HepG2 (cell line): ENCODE data around the gene USB1. TPM values are rescaled to one million over a fixed set of nuclear protein-coding genes. Genes with fewer than 3 reads are reported as not detected.
A peak's percentile ranks its signal among the peaks of the same experiment; 100 is the strongest.

Experiments
- CEBPG ChIP-seq: IDR thresholded peaks from 2 replicates; pipeline ENCODE4 v1.6.1; 2016
- KAT8 ChIP-seq: IDR thresholded peaks from 2 replicates; pipeline ENCODE4 v1.6.1; 2016; ENCODE audit warnings: missing genetic modification reagents, missing compliant biosample characterization
- MATR3 ChIP-seq: sonication (generic); formaldehyde crosslinking; IDR thresholded peaks from 2 replicates; pipeline ENCODE4 v1.4.0; 2020; ENCODE audit warnings: missing genetic modification reagents
- MIER2 ChIP-seq: IDR thresholded peaks from 2 replicates; pipeline ENCODE4 v1.6.1; 2016; ENCODE audit warnings: missing biosample characterization, missing genetic modification reagents
- PHF20 ChIP-seq: sonication (generic); formaldehyde crosslinking; IDR thresholded peaks from 2 replicates; pipeline ENCODE4 v1.5.0; 2020; ENCODE audit warnings: mild to moderate bottlenecking, missing genetic modification reagents
- SIN3B ChIP-seq: fragments of 150-350 bp; IDR thresholded peaks from 2 replicates; pipeline ENCODE4 v1.6.1; 2014; ENCODE audit warnings: low read length
- TOE1 ChIP-seq: sonication (generic); formaldehyde crosslinking; IDR thresholded peaks from 2 replicates; pipeline ENCODE4 v1.4.0; 2020; ENCODE audit warnings: mild to moderate bottlenecking, missing genetic modification reagents
- TOPORS ChIP-seq: sonication (generic); formaldehyde crosslinking; IDR thresholded peaks from 2 replicates; pipeline ENCODE4 v1.8.0; 2023; ENCODE audit warnings: mild to moderate bottlenecking, missing genetic modification reagents
- ZBTB20 ChIP-seq: sonication (generic); formaldehyde crosslinking; IDR thresholded peaks from 2 replicates; pipeline ENCODE4 v1.8.1; 2023; ENCODE audit warnings: missing genetic modification reagents, low read depth, mild to moderate bottlenecking, borderline replicate concordance
- ZBTB42 ChIP-seq: sonication (generic); formaldehyde crosslinking; IDR thresholded peaks from 2 replicates; pipeline ENCODE4 v1.5.0; 2020; ENCODE audit warnings: mild to moderate bottlenecking, missing genetic modification reagents
- ZFX ChIP-seq: sonication (generic); formaldehyde crosslinking; IDR thresholded peaks from 2 replicates; pipeline ENCODE4 v1.4.0; 2020; ENCODE audit warnings: mild to moderate bottlenecking, low read depth, missing genetic modification reagents, moderate library complexity
- ZNF205 ChIP-seq: IDR thresholded peaks from 2 replicates; pipeline ENCODE4 v1.6.1; 2018; ENCODE audit warnings: missing biosample characterization, missing genetic modification reagents
- ZNF337 ChIP-seq: sonication (generic); formaldehyde crosslinking; IDR thresholded peaks from 2 replicates; pipeline ENCODE4 v1.5.1; 2020; ENCODE audit warnings: missing genetic modification reagents, low read depth, mild to moderate bottlenecking, borderline replicate concordance
- ZNF33B ChIP-seq: sonication (generic); formaldehyde crosslinking; IDR thresholded peaks from 2 replicates; pipeline ENCODE4 v1.5.1; 2020; ENCODE audit warnings: mild to moderate bottlenecking, missing genetic modification reagents
- ZNF350 ChIP-seq: sonication (generic); formaldehyde crosslinking; IDR thresholded peaks from 2 replicates; pipeline ENCODE4 v1.4.0; 2020; ENCODE audit warnings: mild to moderate bottlenecking, low read depth, missing genetic modification reagents, borderline replicate concordance
- ZNF713 ChIP-seq: sonication (generic); formaldehyde crosslinking; IDR thresholded peaks from 2 replicates; pipeline ENCODE4 v1.4.0; 2020; ENCODE audit warnings: mild to moderate bottlenecking, missing genetic modification reagents
- ZZZ3 ChIP-seq: sonication (generic); formaldehyde crosslinking; IDR thresholded peaks from 2 replicates; pipeline ENCODE4 v1.4.0; 2020; ENCODE audit warnings: missing genetic modification reagents, mild to moderate bottlenecking, borderline replicate concordance
- polyA plus RNA-seq, 8 experiments: library from polyadenylated mRNA; depleted of rRNA in 3 of 8; stranded (reverse) in 7 of 8; unstranded in 1 of 8; fragments of >200 nt; fragmentation: Illumina TruSeq in 4 of 8; extraction: Trizol in 4 of 8; gene quantifications; 2 replicates each; pipeline versions ENCODE4 v1.2.1 to v1.2.3, GENCODE V29; 2011 to 2016; ENCODE audit warnings: low read depth in 4 of 8, missing spikeins in 1 of 8, mixed read lengths in 1 of 8; ENCODE audit not compliant: insufficient read depth in 1 of 8
- total RNA-seq, 5 experiments: library from RNA; depleted of rRNA; stranded (reverse); fragments of >200 nt; fragmentation: Illumina TruSeq; extraction: Trizol; gene quantifications; 2 replicates each; pipeline ENCODE4 v1.2.3, GENCODE V29; 2016; ENCODE audit warnings: low read depth in 1 of 5
- TF ChIP-seq, protein P1 (sequence below): sonication (generic); formaldehyde crosslinking; IDR thresholded peaks from 2 replicates; pipeline ENCODE4 v1.4.0; 2020; ENCODE audit warnings: low read depth, mild to moderate bottlenecking, missing genetic modification reagents
- TF ChIP-seq, protein P2 (sequence below): sonication (generic); formaldehyde crosslinking; IDR thresholded peaks from 2 replicates; pipeline ENCODE4 v1.4.0; 2020; ENCODE audit warnings: missing genetic modification reagents
- TF ChIP-seq, protein P3 (sequence below): sonication (generic); formaldehyde crosslinking; IDR thresholded peaks from 2 replicates; pipeline ENCODE4 v1.4.0; 2020; ENCODE audit warnings: missing genetic modification reagents, mild to moderate bottlenecking, borderline replicate concordance
- TF ChIP-seq, protein P4 (sequence below): sonication (generic); formaldehyde crosslinking; IDR thresholded peaks from 2 replicates; pipeline ENCODE4 v1.4.0; 2020; ENCODE audit warnings: missing genetic modification reagents
- TF ChIP-seq, protein P5 (sequence below): sonication (generic); formaldehyde crosslinking; conservative IDR thresholded peaks from 2 replicates; pipeline ENCODE4 v1.8.0; 2022; ENCODE audit warnings: low read depth, missing genetic modification reagents

The USB1 gene
- total and polyA plus RNA-seq, 2 of the 13 experiments (the other 11 are each of a cell fraction or from before 2014, with no cell fraction given), result 16.7 to 65.4 TPM

DNA sequence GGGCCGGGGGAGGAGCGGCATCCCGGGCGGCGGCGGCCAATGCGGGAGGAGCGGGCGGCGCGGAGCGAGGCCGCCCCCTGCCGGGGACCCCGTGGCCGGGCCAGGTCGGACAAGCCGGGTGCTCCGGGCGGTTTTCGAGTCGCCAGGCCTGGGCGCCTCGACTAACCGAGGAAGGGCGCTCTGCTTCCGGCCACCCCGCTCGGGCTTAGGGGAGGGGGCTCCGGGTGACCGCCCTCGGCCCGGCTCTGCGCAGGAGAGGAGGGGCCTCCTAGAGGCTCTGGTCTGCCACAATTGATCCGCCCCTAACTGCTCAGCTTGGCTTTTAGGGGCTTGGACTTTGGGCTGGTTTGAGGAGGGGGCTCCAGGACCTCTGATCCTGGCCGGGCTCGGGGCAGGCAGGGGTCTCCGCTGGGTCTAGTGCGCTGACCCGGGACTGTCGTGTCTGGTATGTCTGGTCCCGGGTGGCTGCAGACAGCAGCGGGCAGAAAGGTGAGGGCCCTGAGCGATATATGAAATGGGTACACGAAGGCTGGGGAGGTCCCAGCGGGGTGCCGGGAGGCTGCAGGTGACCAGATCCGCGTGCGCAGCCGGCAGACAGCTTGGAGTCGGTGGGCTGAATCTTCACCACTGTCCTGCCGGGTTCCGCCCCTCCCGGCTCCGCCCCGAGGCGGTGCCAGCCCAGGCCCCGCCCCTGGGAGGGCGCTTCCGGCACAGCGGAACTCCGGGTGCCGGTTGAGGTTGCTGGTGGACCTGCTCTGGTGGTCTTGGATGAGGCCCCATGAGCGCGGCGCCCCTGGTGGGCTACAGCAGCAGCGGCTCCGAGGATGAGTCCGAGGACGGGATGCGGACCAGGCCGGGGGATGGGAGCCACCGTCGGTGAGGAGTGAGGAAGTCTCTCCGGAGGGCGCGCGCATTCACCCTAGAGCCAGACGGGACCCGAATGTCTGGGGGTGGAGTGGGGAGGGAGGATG lies at the start of gene USB1 (continued):
- TF ChIP-seq, protein P1, sequence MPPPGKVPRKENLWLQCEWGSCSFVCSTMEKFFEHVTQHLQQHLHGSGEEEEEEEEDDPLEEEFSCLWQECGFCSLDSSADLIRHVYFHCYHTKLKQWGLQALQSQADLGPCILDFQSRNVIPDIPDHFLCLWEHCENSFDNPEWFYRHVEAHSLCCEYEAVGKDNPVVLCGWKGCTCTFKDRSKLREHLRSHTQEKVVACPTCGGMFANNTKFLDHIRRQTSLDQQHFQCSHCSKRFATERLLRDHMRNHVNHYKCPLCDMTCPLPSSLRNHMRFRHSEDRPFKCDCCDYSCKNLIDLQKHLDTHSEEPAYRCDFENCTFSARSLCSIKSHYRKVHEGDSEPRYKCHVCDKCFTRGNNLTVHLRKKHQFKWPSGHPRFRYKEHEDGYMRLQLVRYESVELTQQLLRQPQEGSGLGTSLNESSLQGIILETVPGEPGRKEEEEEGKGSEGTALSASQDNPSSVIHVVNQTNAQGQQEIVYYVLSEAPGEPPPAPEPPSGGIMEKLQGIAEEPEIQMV (CRISPR knock-in tag), result no peak; the same call in 1 of the 2 replicates
- no peak for TF ChIP-seq ZZZ3
- peak; percentile 85 for TF ChIP-seq KAT8
- TF ChIP-seq ZBTB20 (CRISPR knock-in tag), result peak; percentile 78; the same call in 1 of the 2 replicates
- TF ChIP-seq PHF20 (CRISPR knock-in tag), result peak; percentile 72
- peak; percentile 61; the same call in 1 of the 2 replicates for TF ChIP-seq TOPORS
- TF ChIP-seq MIER2 (CRISPR knock-in tag), result no peak; the same call in 1 of the 2 replicates
- TF ChIP-seq ZNF33B, result peak; percentile 27; the same call in 1 of the 2 replicates
- no peak for TF ChIP-seq SIN3B
- peak; percentile 68 for TF ChIP-seq ZFX (CRISPR knock-in tag)
- 0 out of 2 replicates have a peak, but pooled peaks have one; percentile 51 for TF ChIP-seq ZNF713 (CRISPR knock-in tag)
- TF ChIP-seq ZBTB42 (CRISPR knock-in tag), result peak; percentile 18; the same call in 1 of the 2 replicates
- no peak for TF ChIP-seq TOE1 (CRISPR knock-in tag)
- TF ChIP-seq, protein P2, sequence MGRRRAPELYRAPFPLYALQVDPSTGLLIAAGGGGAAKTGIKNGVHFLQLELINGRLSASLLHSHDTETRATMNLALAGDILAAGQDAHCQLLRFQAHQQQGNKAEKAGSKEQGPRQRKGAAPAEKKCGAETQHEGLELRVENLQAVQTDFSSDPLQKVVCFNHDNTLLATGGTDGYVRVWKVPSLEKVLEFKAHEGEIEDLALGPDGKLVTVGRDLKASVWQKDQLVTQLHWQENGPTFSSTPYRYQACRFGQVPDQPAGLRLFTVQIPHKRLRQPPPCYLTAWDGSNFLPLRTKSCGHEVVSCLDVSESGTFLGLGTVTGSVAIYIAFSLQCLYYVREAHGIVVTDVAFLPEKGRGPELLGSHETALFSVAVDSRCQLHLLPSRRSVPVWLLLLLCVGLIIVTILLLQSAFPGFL, result no peak
- no peak for TF ChIP-seq ZNF205 (CRISPR knock-in tag)
- TF ChIP-seq ZNF350 (CRISPR knock-in tag), result peak; percentile 83
- TF ChIP-seq CEBPG, result no peak
- TF ChIP-seq, protein P3, sequence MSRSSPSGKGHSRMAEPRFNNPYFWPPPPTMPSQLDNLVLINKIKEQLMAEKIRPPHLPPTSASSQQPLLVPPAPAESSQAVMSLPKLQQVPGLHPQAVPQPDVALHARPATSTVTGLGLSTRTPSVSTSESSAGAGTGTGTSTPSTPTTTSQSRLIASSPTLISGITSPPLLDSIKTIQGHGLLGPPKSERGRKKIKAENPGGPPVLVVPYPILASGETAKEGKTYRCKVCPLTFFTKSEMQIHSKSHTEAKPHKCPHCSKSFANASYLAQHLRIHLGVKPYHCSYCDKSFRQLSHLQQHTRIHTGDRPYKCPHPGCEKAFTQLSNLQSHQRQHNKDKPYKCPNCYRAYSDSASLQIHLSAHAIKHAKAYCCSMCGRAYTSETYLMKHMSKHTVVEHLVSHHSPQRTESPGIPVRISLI, result no peak
- TF ChIP-seq MATR3 (CRISPR knock-in tag), result no peak
- TF ChIP-seq, protein P4, sequence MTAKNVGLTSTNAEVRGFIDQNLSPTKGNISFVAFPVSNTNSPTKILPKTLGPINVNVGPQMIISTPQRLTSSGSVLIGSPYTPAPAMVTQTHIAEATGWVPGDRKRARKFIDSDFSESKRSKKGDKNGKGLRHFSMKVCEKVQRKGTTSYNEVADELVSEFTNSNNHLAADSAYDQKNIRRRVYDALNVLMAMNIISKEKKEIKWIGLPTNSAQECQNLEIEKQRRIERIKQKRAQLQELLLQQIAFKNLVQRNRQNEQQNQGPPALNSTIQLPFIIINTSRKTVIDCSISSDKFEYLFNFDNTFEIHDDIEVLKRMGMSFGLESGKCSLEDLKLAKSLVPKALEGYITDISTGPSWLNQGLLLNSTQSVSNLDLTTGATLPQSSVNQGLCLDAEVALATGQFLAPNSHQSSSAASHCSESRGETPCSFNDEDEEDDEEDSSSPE (CRISPR knock-in tag), result 0 out of 2 replicates have a peak, but pooled peaks have one; percentile 16
- TF ChIP-seq, protein P5, sequence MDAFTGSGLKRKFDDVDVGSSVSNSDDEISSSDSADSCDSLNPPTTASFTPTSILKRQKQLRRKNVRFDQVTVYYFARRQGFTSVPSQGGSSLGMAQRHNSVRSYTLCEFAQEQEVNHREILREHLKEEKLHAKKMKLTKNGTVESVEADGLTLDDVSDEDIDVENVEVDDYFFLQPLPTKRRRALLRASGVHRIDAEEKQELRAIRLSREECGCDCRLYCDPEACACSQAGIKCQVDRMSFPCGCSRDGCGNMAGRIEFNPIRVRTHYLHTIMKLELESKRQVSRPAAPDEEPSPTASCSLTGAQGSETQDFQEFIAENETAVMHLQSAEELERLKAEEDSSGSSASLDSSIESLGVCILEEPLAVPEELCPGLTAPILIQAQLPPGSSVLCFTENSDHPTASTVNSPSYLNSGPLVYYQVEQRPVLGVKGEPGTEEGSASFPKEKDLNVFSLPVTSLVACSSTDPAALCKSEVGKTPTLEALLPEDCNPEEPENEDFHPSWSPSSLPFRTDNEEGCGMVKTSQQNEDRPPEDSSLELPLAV (CRISPR knock-in tag), result no peak
- 0 out of 2 replicates have a peak, but pooled peaks have one; percentile 38 for TF ChIP-seq ZNF337 (CRISPR knock-in tag)
